GM10266 (cell line): Measurements from ENCODE around the gene TMA7.

ENCODE experiments used
- DNase-seq: peaks from one replicate; pipeline ENCODE4 v3.0.0; 2012; ENCODE audit errors: extremely low spot score
- CTCF ChIP-seq: IDR thresholded peaks from 2 replicates; pipeline ENCODE4 v1.5.1; 2012; ENCODE audit warnings: mild to moderate bottlenecking, low read depth; ENCODE audit not compliant: control insufficient read depth, insufficient read depth; ENCODE audit errors: missing control alignments

Gene TMA7

GRCh38 chr3:48400824-48401433, 39.1 kb upstream of the TMA7 start:
- DNase-seq: peak; percentile 83
- TF ChIP-seq CTCF: peak; percentile 78

GRCh38 chr3:48401434-48401901, 38.6 kb upstream of the TMA7 start:
- DNase-seq: peak; percentile 12

GRCh38 chr3:48402281-48402732, 37.8 kb upstream of the TMA7 start:
- no peak for TF ChIP-seq CTCF

GRCh38 chr3:48402907-48403306, 37.1 kb upstream of the TMA7 start:
- TF ChIP-seq CTCF: no peak

More at GRCh38 chr3:48402281-48402732, 37.8 kb upstream of the TMA7 start:
- no peak for DNase-seq

GRCh38 chr3:48403533-48404439, 36.3 kb upstream of the TMA7 start:
- DNase-seq: no peak

More at GRCh38 chr3:48402907-48403306, 37.1 kb upstream of the TMA7 start:
- DNase-seq: no peak

GRCh38 chr3:48404440-48405342, 35.4 kb upstream of the TMA7 start:
- TF ChIP-seq CTCF: no peak
- no peak for DNase-seq

More at GRCh38 chr3:48403533-48404439, 36.3 kb upstream of the TMA7 start:
- TF ChIP-seq CTCF: no peak

GRCh38 chr3:48405343-48405881, 34.6 kb upstream of the TMA7 start:
- DNase-seq: peak; percentile 3
- no peak for TF ChIP-seq CTCF
